ENCODE data around the gene ASCL2.

ASCL2 gene

GRCh38 chr11:2265396-2265795 is 5.0 kb downstream of the ASCL2 start:
- Histone ChIP-seq H3K9me3 (ENCODE audit: control insufficient read depth, insufficient read depth, low read length) (no peaks in the 10 kb centered on the region), H3K27me3 (ENCODE audit: control insufficient read depth, insufficient read depth, low read length) (peaks cover 32% of the 10 kb centered on the region), H3K4me3 (ENCODE audit: low read depth, low read length) (no peak overlapping the region), H3K4me1 (ENCODE audit: control insufficient read depth, insufficient read depth, low read length) (no peaks in the 10 kb centered on the region), H3K9ac (ENCODE audit: low read depth, low read length) (no peak overlapping the region), H3K36me3 (ENCODE audit: control insufficient read depth, insufficient read depth, low read length) (no peaks in the 10 kb centered on the region)

- peaks cover 23% of the 10 kb centered on the region for H3K27me3 ChIP-seq (ENCODE audit: control insufficient read depth, insufficient read depth, low read length)
- H3K36me3 ChIP-seq (ENCODE audit: control insufficient read depth, insufficient read depth, low read length), result no peaks in the 10 kb centered on the region
- H3K4me3 ChIP-seq (ENCODE audit: low read depth, low read length), result no peak overlapping the region
- no peaks in the 10 kb centered on the region for H3K9me3 ChIP-seq (ENCODE audit: control insufficient read depth, insufficient read depth, low read length)
- H3K9ac ChIP-seq (ENCODE audit: low read depth, low read length), result no peak overlapping the region
- H3K4me1 ChIP-seq (ENCODE audit: control insufficient read depth, insufficient read depth, low read length), result no peaks in the 10 kb centered on the region
Measured at GRCh38 chr11:2264366-2265053, 5.9 kb downstream of the ASCL2 start.

- H3K4me3 ChIP-seq (ENCODE audit: low read depth, low read length), result no peak overlapping the region
- H3K9ac ChIP-seq (ENCODE audit: low read depth, low read length), result no peak overlapping the region
- H3K36me3 ChIP-seq (ENCODE audit: control insufficient read depth, insufficient read depth, low read length), result no peaks in the 10 kb centered on the region
- H3K27me3 ChIP-seq (ENCODE audit: control insufficient read depth, insufficient read depth, low read length), result peaks cover 23% of the 10 kb centered on the region
- H3K4me1 ChIP-seq (ENCODE audit: control insufficient read depth, insufficient read depth, low read length), result no peaks in the 10 kb centered on the region
- H3K9me3 ChIP-seq (ENCODE audit: control insufficient read depth, insufficient read depth, low read length), result no peaks in the 10 kb centered on the region
Measured at GRCh38 chr11:2263724-2264360, 6.5 kb downstream of the ASCL2 start.

GRCh38 chr11:2263071-2263565 is 7.3 kb downstream of the ASCL2 start:
- Histone ChIP-seq H3K4me1 (ENCODE audit: control insufficient read depth, insufficient read depth, low read length) (no peaks in the 10 kb centered on the region), H3K9me3 (ENCODE audit: control insufficient read depth, insufficient read depth, low read length) (no peaks in the 10 kb centered on the region), H3K36me3 (ENCODE audit: control insufficient read depth, insufficient read depth, low read length) (no peaks in the 10 kb centered on the region), H3K27me3 (ENCODE audit: control insufficient read depth, insufficient read depth, low read length) (peaks cover 18% of the 10 kb centered on the region), H3K9ac (ENCODE audit: low read depth, low read length) (no peak overlapping the region), H3K4me3 (ENCODE audit: low read depth, low read length) (no peak overlapping the region)

GRCh38 chr11:2262301-2263070 is 7.9 kb downstream of the ASCL2 start:
- peaks cover 12% of the 10 kb centered on the region for H3K27me3 ChIP-seq (ENCODE audit: control insufficient read depth, insufficient read depth, low read length)
- no peaks in the 10 kb centered on the region for H3K36me3 ChIP-seq (ENCODE audit: control insufficient read depth, insufficient read depth, low read length)
- no peaks in the 10 kb centered on the region for H3K9me3 ChIP-seq (ENCODE audit: control insufficient read depth, insufficient read depth, low read length)
- no peak overlapping the region for H3K9ac ChIP-seq (ENCODE audit: low read depth, low read length)
- H3K4me3 ChIP-seq (ENCODE audit: low read depth, low read length), result no peak overlapping the region
- no peaks in the 10 kb centered on the region for H3K4me1 ChIP-seq (ENCODE audit: control insufficient read depth, insufficient read depth, low read length)

GRCh38 chr11:2261436-2262230 is 8.8 kb downstream of the ASCL2 start:
- H3K9ac ChIP-seq (ENCODE audit: low read depth, low read length), result no peak overlapping the region

GRCh38 chr11:2260491-2261364 is 9.7 kb downstream of the ASCL2 start:
- peaks cover 2% of the 10 kb centered on the region for H3K27me3 ChIP-seq (ENCODE audit: control insufficient read depth, insufficient read depth, low read length)
- H3K9ac ChIP-seq (ENCODE audit: low read depth, low read length), result no peak overlapping the region
- no peaks in the 10 kb centered on the region for H3K4me1 ChIP-seq (ENCODE audit: control insufficient read depth, insufficient read depth, low read length)
- no peaks in the 10 kb centered on the region for H3K36me3 ChIP-seq (ENCODE audit: control insufficient read depth, insufficient read depth, low read length)
- no peaks in the 10 kb centered on the region for H3K9me3 ChIP-seq (ENCODE audit: control insufficient read depth, insufficient read depth, low read length)
- H3K4me3 ChIP-seq (ENCODE audit: low read depth, low read length), result no peak overlapping the region

More at GRCh38 chr11:2261436-2262230, 8.8 kb downstream of the ASCL2 start:
- Histone ChIP-seq H3K4me3 (ENCODE audit: low read depth, low read length) (no peak overlapping the region), H3K9me3 (ENCODE audit: control insufficient read depth, insufficient read depth, low read length) (no peaks in the 10 kb centered on the region), H3K36me3 (ENCODE audit: control insufficient read depth, insufficient read depth, low read length) (no peaks in the 10 kb centered on the region), H3K4me1 (ENCODE audit: control insufficient read depth, insufficient read depth, low read length) (no peaks in the 10 kb centered on the region), H3K27me3 (ENCODE audit: control insufficient read depth, insufficient read depth, low read length) (peaks cover 6% of the 10 kb centered on the region)

- Histone ChIP-seq H3K27me3 (ENCODE audit: control insufficient read depth, insufficient read depth, low read length) (no peaks in the 10 kb centered on the region), H3K36me3 (ENCODE audit: control insufficient read depth, insufficient read depth, low read length) (no peaks in the 10 kb centered on the region), H3K4me1 (ENCODE audit: control insufficient read depth, insufficient read depth, low read length) (no peaks in the 10 kb centered on the region), H3K9ac (ENCODE audit: low read depth, low read length) (no peak overlapping the region), H3K4me3 (ENCODE audit: low read depth, low read length) (no peak overlapping the region), H3K9me3 (ENCODE audit: control insufficient read depth, insufficient read depth, low read length) (no peaks in the 10 kb centered on the region)
Measured at GRCh38 chr11:2259897-2260451, 10.4 kb downstream of the ASCL2 start.

GRCh38 chr11:2259466-2259830 is 10.9 kb downstream of the ASCL2 start:
- H3K27me3 ChIP-seq (ENCODE audit: control insufficient read depth, insufficient read depth, low read length), result no peaks in the 10 kb centered on the region
- no peaks in the 10 kb centered on the region for H3K36me3 ChIP-seq (ENCODE audit: control insufficient read depth, insufficient read depth, low read length)
- no peaks in the 10 kb centered on the region for H3K4me1 ChIP-seq (ENCODE audit: control insufficient read depth, insufficient read depth, low read length)

GRCh38 chr11:2258501-2259465 is 11.6 kb downstream of the ASCL2 start:
- Histone ChIP-seq H3K9me3 (ENCODE audit: control insufficient read depth, insufficient read depth, low read length) (no peaks in the 10 kb centered on the region), H3K27me3 (ENCODE audit: control insufficient read depth, insufficient read depth, low read length) (no peaks in the 10 kb centered on the region), H3K9ac (ENCODE audit: low read depth, low read length) (no peak overlapping the region), H3K4me3 (ENCODE audit: low read depth, low read length) (no peak overlapping the region), H3K36me3 (ENCODE audit: control insufficient read depth, insufficient read depth, low read length) (no peaks in the 10 kb centered on the region), H3K4me1 (ENCODE audit: control insufficient read depth, insufficient read depth, low read length) (no peaks in the 10 kb centered on the region)

More at GRCh38 chr11:2259466-2259830, 10.9 kb downstream of the ASCL2 start:
- no peak overlapping the region for H3K4me3 ChIP-seq (ENCODE audit: low read depth, low read length)
- H3K9me3 ChIP-seq (ENCODE audit: control insufficient read depth, insufficient read depth, low read length), result no peaks in the 10 kb centered on the region
- no peak overlapping the region for H3K9ac ChIP-seq (ENCODE audit: low read depth, low read length)
